RWPE1 (cell line): ENCODE results near the gene VGLL2.

ENCODE experiments used
- CTCF ChIA-PET: fragments of 350-600 bp; sonication (Branson Sonifier 250); formaldehyde crosslinking; extraction: SDS; loops from one replicate; lab custom pipeline; 2021; lab: Yijun Ruan, JAX
- POLR2A ChIA-PET: fragments of 400-600 bp; formaldehyde crosslinking; extraction: SDS; loops from one replicate; lab custom pipeline; 2020; ENCODE audit warnings: antibody characterized with exemption; ENCODE audit not compliant: low non-redundant PET; lab: Yijun Ruan, JAX
- DNase-seq: peaks from one replicate; pipeline ENCODE4 v3.0.0; 2012; ENCODE audit warnings: low spot score
- H3K27ac ChIP-seq: fragments of 450-650 bp; 2 replicates; pipeline ENCODE4 v1.5.1; 2017
- TF ChIP-seq, protein P1 (sequence below): fragments of 450-650 bp; conservative IDR thresholded peaks from 2 replicates; pipeline ENCODE4 v1.5.1; 2017; ENCODE audit warnings: low read depth, mild to moderate bottlenecking

Gene VGLL2

DNA sequence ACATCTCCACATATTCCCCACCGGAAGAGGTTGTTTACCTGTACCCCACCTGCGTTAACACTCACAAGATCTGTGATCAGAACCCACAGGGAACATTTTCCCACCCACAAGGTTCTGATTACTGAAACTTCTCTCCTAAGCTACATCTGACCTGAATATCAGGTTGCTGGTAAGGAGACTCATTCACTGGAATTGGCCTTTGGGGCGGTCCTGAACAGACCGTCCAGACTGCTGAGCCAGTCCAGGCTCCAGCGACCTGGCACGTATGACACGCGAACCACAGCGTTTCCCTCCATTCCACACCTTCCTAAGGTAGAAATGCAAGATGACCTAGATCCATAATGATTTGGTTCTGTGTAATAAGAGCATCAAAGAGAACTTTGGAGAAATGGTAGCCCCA is 9.8 kb downstream of the VGLL2 start:
- ChIA-PET POLR2A (no interaction called here), CTCF (no interaction called here)
- H3K27ac ChIP-seq, result no peak overlapping the region
- DNase-seq, result no peak
- TF ChIP-seq, protein P1, sequence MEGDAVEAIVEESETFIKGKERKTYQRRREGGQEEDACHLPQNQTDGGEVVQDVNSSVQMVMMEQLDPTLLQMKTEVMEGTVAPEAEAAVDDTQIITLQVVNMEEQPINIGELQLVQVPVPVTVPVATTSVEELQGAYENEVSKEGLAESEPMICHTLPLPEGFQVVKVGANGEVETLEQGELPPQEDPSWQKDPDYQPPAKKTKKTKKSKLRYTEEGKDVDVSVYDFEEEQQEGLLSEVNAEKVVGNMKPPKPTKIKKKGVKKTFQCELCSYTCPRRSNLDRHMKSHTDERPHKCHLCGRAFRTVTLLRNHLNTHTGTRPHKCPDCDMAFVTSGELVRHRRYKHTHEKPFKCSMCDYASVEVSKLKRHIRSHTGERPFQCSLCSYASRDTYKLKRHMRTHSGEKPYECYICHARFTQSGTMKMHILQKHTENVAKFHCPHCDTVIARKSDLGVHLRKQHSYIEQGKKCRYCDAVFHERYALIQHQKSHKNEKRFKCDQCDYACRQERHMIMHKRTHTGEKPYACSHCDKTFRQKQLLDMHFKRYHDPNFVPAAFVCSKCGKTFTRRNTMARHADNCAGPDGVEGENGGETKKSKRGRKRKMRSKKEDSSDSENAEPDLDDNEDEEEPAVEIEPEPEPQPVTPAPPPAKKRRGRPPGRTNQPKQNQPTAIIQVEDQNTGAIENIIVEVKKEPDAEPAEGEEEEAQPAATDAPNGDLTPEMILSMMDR, result no peak

DNA sequence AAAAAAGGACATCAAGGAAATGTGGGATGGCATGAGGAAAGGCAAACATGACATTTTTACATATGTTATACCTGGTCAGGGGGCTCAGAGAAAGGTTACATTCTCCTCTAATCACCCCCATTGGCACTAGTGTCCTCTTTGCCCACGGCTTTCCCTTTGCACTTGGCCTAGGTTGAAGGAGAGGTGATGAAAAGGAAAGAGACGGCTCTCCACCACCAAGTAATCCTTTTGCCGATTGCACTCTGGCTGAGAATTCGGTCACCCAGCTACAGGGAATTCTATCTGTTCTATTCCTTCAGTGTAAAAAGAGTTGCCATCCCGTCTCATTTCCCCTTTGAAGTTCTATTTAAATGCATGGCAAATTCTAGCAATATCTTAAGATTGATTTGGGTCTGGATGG is 10.4 kb downstream of the VGLL2 start:
- no peak overlapping the region for H3K27ac ChIP-seq
- no peak for DNase-seq
- ChIA-PET POLR2A (no interaction called here), CTCF (no interaction called here)
- TF ChIP-seq, protein P1, result no peak

GRCh38 chr6:117276778-117277316 is 11.5 kb downstream of the VGLL2 start:
- POLR2A ChIA-PET, result no interaction called here
- TF ChIP-seq, protein P1, result no peak

GRCh38 chr6:117280922-117281321 is 15.6 kb downstream of the VGLL2 start:
- ChIA-PET POLR2A (no interaction called here), CTCF (interaction anchor here (0.7 kb wide), 1 partner anchor 10 kb away, joined by 3 read pairs; no protein-coding TSS in a partner anchor)
- TF ChIP-seq, protein P1, result peak; percentile 17; the same call in 1 of the 2 replicates
- no peak overlapping the region for H3K27ac ChIP-seq
- DNase-seq, result no peak

More at GRCh38 chr6:117276778-117277316, 11.5 kb downstream of the VGLL2 start:
- no peak for DNase-seq
- CTCF ChIA-PET, result no interaction called here
- no peak overlapping the region for H3K27ac ChIP-seq

DNA sequence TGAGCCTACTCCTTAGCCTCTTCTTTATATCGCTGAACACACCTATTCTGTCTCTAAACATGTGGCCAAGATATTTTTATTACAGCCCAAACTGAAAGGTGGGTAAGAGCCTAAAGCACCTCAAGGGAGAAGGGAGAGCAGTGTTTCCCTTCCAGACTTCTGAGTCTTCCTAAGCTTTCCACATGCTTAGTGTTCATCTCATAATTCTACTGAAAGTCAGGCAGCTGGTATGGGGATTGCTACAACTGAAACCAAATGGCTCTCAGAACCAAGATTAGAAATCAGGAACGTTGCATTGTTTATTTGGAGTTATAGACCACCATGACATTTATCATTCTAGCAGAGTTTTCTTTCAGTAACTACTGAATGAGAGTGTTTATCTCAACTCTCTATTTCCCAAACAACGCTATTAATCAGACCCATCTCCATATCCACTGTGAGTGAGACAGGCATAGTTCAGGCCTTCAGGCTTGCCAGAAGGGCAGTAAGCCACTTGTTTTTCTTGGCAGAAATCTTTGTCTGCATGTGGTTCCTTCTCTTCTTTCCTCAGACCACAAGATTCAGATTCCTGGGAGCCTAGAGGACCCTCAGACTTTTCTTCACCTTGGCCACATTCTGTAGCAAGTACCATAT is 22.8 kb downstream of the VGLL2 start:
- CTCF ChIA-PET, result no interaction called here
- TF ChIP-seq, protein P1, result no peak
- POLR2A ChIA-PET, result no interaction called here
- DNase-seq, result no peak
- no peak overlapping the region for H3K27ac ChIP-seq

DNA sequence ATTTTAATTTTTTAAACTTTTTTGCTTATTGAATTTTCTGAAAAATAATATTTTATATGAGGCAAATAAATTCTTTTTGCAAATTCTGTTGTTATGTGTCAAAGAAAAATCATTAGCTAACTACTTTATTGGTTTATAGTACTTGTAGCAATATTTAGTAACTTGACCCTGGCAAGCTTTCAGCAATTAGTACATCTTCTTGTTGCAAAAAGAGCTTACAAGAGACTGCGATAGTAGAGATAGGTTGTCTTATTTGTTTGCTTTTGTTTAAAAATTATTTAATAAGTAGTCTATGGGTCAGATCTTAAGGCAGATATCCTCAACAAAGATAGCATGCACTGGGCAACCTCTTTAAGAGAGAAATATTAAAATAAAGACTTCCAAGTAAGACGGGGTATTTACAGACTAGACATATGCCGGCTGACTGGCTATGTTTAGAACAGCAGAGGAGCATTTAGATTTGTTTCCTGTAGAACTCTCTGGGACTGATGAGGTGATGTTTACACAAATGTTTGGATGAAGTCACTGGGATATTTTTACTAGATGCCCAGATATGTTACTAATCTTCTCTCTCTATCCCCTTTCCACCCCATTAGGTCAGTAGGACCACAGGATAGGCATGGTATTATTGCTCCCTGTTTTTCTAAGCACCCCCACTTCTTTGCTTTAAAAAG is 25.0 kb downstream of the VGLL2 start:
- DNase-seq, result no peak
- POLR2A ChIA-PET, result no interaction called here
- CTCF ChIA-PET, result no interaction called here
- TF ChIP-seq, protein P1, result no peak
- H3K27ac ChIP-seq, result no peak overlapping the region
